Stimulated activated CD8-positive, alpha-beta memory T cell treated with anti-CD3 and anti-CD28 coated beads, Interleukin-2, amount 100 ng/mL, for 1 hour (primary cell): Measurements from ENCODE around the gene GIGYF1.
"Not testable (repeated sequence)": the region's sequence is repeated elsewhere in the genome, so short reads cannot be mapped to it uniquely, and the experiment has no call there.

Experiments
- DNase-seq, 2 donors: peaks; one replicate each; pipeline ENCODE4 v3.0.0-alpha.2; 2020; ENCODE audit warnings: low read depth in 2 of 2

Gene GIGYF1

GRCh38 chr7:100671353-100672327 is 22.4 kb downstream of the GIGYF1 start:
- no peak for DNase-seq

DNA sequence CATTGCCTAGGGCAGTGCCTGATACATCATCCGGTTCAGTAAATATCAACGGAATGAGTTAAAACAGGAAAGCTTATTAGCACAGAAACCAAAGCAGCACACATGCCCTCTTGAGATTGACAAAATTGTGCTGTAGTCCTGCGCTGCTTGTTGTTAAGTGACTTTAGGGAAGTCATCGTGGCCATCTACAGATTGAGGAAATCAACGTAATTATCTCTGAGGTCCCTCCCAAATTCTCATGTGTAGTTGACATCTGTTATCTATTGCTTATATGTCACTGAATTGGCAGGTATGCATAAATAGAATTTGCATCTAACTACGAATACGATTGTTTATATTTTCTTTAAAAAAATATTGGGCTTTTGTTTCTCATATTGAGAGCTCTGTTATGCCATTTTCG is 24.0 kb downstream of the GIGYF1 start:
- no peak for DNase-seq

GRCh38 chr7:100669106-100669505 is 24.9 kb downstream of the GIGYF1 start:
- not testable (repeated sequence) for DNase-seq

DNA sequence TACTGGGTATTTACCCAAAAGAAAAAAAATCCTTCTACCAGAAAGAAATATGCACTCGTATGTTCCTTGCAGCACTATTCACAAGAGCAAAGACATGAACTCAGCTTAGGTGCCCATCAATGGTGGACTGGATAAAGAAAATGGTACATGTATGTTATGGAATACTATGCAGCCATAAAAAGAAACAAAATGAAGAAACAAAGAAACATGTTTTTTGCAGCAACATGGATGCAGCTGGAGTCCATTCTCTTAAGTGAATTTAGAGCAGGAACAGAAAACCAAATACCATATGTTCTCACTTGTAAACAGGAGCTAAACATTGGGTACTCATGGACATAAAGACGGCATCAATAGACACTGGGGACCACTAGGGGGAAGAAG is 26.0 kb downstream of the GIGYF1 start:
- DNase-seq, result no peak

- DNase-seq, result no peak
These were observed 26.6 kb downstream of the GIGYF1 start for GRCh38 chr7:100667331-100668068.

DNA sequence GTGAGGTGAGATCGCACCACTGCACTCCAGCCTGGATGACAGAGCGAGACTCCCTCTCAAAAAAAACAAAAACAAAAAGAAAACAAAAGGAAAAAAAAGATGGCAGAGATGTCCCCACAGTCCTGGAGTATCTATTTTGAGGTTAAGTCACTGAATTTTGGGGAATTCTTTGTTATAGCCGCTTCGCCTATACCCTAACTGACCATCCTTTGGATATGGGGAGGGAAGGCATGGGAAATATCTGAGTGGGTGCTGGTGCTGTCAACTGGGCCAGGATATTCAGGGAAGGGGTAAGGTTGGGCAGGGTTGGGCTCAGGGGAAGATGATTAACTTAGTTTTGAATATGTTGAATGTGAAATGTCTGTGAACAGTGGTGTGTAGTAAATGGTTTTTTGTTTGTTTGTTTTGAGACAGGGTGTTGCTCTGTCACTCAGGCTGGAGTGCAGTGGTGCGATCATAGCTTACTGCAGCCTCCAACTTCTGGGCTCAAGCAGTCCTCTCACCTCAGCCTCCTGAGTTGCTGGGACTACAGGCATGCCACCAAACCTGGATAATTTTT is 28.8 kb downstream of the GIGYF1 start:
- DNase-seq, result no peak

DNA sequence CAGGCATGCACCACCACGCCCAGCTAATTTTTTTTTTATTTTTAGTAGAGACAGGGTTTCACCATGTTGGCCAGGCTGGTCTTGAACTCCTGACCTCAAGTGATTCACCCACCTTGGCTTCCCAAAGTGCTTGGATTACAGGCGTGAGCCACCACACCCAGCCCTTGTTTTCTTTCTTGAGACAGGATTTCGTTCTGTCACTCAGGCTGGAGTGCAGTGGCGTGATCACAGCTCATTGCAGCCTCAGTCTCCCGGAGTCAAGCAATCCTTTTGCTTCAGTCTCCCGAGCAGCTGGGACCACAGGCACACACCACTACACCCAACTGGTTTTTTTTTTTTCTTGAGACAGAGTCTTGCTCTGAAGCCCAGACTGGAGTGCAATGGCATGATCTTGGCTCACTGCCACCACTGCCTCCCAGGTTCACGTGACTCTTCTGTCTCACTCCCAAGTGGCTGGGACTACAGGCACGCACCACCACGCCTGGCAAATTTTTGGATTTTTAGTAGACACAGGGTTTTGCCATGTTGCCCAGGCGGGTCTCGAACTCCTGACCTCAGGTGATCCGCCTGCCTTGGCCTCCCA is 31.8 kb downstream of the GIGYF1 start:
- not testable (repeated sequence) for DNase-seq

DNA sequence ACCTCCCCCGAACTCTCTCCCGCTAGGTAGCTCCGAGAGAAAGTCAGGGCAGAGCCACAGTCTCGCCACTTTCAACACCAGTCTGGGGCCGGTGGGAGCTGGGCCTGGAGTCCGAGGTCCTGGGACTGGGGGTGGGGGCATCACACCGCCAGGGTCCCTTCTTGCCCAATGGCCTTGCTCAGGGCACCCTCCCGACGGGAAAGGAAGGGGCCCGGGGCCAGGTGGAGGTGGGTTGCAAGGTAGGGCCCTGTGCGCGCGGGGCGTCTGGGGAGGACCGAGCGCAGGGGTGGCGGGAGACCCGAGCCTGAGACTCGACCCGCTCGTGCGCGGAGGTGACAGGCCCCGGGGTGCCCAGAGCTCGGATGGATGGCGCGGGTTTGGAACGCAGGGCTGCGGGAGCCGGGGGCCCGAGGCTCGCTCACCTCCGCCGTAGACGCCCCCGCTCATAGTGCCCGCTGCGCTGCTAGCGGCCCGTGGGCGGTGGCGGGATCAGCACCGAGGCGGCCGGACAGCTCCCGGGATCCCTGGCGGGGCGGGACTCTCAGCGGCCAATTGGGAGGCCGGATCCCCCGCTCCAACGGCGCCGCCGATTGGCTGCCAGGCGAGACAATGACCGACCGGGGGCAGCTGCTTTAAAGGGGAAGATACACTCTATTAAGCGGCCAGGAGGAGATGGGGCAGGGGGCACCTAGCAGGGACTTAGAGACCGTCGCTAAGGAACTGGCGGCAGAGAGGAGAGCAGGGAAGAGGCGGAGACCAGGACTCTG is 38.0 kb downstream of the GIGYF1 start, which contains the start of gene ACTL6B:
Gene ACTL6B, minus strand, starts transcription at position 541 of the 767 bp plus-strand sequence. Its CDS starts 94 bp downstream, at position 447.
- DNase-seq, result peak in 1 of 2 donors; percentile 21

DNA sequence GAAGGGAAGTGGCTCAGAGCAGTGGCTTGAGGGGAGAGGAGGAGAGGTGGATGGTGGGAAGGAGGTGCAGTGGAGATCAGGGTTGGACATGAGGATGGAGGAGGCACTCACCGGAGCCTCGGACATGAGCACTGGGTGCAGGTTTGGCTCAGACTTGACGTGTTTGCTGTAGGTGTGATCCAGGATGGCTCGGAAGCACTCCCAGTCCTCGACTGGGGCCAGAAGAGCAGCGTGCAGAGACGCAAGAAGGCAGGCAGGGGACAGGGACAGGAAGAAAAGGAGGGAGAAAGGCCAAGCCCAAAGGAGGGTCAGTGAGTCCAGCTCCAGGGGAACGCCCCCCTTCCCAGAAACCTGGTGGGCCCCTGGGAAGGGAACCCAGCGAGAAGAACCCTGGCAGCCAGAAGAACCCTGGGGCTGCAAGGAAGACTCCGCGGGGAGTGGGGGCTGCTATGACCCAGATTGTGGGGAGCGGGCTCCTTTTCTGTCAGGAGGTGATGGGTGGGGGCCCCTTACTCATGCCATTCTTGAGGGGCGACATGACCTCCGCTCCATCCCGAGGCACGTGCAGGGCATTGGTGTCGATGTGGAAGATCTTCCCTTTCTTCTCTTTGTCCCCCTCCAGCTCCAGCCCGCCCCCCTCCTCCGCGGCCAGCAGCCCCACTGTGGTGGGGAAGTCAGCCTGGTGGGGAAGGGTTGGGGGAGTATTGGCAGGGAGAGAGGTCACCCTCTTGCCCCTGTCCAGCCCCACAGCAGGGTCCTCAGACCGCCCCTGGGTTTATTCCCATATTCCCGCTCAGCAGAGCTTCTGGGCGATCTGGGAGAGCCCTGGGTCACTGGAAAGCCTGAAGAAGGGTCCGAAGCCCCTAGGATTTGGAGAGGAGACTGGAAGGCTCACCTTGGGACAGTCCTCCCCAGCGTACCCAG is 38.9 kb downstream of the GIGYF1 start:
- no peak for DNase-seq

- DNase-seq, result no peak
These were observed 44.1 kb downstream of the GIGYF1 start for GRCh38 chr7:100649826-100650565.

DNA sequence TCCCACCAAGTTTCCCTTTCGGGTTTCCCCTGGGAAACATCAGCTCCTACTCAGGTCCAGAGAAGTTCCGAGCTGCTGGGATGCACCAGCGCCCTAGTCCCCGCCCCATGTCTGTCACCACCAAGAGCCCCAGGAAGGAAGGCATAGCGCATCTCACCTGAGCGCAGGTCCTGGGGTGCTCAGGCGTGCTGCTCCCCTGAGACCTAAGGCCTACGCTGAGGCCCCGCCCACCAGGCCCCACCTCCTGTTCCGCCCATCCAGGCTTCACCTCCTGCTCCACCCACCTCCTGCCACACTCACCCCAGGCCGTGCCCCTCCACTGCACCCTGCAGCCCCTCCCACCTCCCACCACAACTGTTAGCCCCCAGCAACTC is 51.5 kb downstream of the GIGYF1 start:
- DNase-seq, result no peak

- DNase-seq, result no peak
These were observed 52.1 kb downstream of the GIGYF1 start for GRCh38 chr7:100641860-100642533.

GRCh38 chr7:100641463-100641859 is 52.6 kb downstream of the GIGYF1 start, which contains the start of gene TFR2:
TFR2 (minus strand) TSS chr7:100641552; CDS start chr7:100641509, 43 bp downstream.
- DNase-seq, result no peak

DNA sequence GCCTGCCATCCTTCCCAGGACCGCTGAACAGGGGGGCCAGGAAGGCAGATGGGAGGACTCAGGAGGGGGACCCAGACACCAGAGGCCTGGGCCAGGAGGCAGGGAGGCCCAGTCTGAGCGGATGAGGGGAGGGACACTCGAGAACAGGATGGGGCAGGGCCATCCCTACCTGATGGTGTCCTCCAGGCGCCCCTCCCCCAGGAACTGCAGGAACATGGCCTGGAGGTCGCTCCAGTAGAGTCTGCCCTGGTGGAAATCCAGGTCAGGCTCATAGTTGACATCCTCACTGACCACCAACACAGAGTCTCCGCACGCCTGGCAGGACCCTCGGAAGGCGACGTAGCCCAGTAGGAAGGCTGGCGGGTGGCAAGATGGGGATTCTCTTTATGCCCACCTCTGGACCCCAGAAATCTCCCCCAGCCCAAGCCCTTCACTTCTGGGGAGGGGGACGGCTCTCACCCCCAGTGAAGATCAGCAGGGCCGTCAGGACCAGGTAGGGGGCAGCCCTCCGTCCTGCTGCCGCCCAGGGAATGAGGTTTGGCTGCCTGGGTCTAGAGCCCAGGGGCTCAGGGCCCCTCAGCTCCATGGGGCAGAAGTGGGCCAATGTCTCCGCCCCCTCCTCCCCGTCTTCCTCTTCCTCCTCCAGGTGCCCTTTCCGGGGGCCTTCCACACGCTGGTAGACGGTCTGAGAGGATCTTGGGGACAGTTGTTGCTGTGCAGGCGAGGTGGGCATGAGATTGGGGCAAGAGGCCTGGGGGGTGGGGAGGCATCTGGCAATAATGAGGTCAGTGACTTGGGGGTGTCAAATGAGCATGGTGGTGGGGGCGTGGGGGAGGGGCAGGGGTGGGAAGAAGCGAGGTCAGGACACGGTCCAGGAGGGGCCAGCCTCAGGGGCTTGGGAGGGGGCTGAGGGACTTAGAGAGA is 53.3 kb downstream of the GIGYF1 start:
- DNase-seq, result no peak

DNA sequence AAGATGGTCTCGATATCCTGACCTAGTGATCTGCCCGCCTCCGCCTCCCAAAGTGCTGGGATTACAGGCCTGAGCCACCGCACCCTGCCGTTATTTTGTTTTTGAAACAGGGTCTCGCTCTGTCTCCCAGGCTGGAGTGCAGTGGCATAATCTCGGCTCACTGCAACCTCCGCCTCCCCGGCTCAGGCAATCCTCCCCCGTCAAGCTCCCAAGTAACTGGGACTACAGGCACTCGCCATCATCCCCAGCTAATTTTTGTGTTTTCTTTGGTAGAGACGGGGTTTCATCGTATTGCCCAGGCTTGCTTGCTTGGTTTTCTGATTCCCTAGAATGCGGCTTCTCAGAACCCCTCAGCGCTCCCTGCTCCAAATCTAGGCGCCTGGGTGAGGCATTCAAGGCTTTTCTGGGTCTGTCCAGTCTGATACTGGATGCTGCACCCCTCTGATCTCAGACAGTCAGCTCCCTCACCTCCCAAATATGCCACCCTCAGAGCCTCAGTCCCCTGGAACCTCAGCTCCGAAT is 54.0 kb downstream of the GIGYF1 start:
- DNase-seq, result no peak

- DNase-seq, result peak in 1 of 2 donors; percentile 22
These were observed 60.9 kb downstream of the GIGYF1 start for GRCh38 chr7:100632951-100633717.

GRCh38 chr7:100630066-100630465 is 64.0 kb downstream of the GIGYF1 start:
- DNase-seq, result no peak
